GM21515 (cell line): ENCODE data around the gene MYRIP.
A peak's percentile ranks its signal among the peaks of the same experiment; 100 is the strongest.
"Not testable (repeated sequence)": the region's sequence is repeated elsewhere in the genome, so short reads cannot be mapped to it uniquely, and the experiment has no call there.

ENCODE experiments used
- ATAC-seq: cut with Tn5 transposase; IDR thresholded peaks from one replicate; pipeline ENCODE4 v1.9.1; 2021; ENCODE audit not compliant: unreplicated experiment

Gene MYRIP

GRCh38 chr3:40118091-40118490 is 308.7 kb downstream of the MYRIP start:
- no peak for ATAC-seq

- no peak for ATAC-seq
Measured at GRCh38 chr3:40120067-40120692, 310.8 kb downstream of the MYRIP start.

GRCh38 chr3:40120806-40121205 is 311.4 kb downstream of the MYRIP start:
- no peak for ATAC-seq

DNA sequence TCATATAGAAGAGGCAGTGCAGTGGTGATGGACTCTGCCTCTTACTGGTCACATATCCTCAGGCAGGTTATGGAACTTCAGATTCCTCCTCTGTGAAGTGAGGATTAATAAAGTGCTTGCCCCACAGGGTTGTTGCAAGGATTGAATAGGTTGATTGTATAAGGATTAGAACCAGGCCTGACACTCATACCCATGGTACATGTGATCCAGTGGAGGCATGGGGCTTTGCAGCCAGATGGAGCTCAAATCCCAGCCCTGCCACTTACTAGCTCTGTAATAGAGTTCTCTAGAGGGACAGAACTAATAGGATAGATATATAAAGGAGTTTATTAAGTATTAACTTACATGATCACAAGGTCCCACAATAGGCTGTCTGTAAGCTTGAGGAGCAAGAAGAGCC is 315.5 kb downstream of the MYRIP start:
- ATAC-seq, result no peak

DNA sequence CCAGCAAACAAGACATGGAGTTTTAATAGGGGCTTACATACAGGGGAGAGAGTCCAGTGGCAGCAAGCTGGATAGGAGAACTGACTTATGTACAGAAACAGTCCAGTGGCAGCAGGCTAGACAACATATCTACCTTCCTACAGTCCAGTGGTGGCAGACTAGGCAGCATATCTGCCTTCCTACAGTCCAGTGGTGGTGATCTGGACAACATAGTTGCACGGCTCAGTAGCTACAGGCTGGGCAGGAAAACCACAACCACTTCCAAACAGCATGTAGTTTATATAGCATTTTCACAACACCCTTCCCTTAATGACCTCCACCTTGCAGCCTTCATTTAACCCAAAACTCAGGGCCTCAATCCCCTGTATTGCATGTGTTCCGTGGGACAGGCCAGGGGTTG is 318.8 kb downstream of the MYRIP start:
- ATAC-seq, result no peak

GRCh38 chr3:40129510-40129909 is 320.1 kb downstream of the MYRIP start:
- no peak for ATAC-seq

DNA sequence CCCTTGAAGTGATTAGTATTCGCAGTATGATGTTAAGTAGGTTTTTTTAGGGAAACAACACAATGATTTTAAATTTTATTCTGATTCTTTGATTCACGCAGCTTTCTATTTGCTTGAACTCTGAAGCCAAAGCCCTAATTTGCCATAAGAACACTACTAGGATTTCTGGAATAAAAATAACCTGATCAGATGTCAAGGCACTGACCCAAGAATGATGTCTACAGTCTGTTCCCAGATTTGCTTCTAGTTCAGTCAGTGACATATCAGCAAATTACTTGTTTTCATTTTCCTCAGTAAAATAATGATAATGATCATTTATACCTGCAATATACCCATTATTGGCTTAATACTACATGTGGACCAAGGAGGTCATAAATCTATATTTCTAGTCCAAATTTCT is 320.6 kb downstream of the MYRIP start:
- no peak for ATAC-seq

- no peak for ATAC-seq
Measured at GRCh38 chr3:40130721-40131120, 321.3 kb downstream of the MYRIP start.

- ATAC-seq, result not testable (repeated sequence)
Measured at GRCh38 chr3:40133886-40134575, 324.6 kb downstream of the MYRIP start.

GRCh38 chr3:40137591-40138295 is 328.3 kb downstream of the MYRIP start:
- no peak for ATAC-seq

DNA sequence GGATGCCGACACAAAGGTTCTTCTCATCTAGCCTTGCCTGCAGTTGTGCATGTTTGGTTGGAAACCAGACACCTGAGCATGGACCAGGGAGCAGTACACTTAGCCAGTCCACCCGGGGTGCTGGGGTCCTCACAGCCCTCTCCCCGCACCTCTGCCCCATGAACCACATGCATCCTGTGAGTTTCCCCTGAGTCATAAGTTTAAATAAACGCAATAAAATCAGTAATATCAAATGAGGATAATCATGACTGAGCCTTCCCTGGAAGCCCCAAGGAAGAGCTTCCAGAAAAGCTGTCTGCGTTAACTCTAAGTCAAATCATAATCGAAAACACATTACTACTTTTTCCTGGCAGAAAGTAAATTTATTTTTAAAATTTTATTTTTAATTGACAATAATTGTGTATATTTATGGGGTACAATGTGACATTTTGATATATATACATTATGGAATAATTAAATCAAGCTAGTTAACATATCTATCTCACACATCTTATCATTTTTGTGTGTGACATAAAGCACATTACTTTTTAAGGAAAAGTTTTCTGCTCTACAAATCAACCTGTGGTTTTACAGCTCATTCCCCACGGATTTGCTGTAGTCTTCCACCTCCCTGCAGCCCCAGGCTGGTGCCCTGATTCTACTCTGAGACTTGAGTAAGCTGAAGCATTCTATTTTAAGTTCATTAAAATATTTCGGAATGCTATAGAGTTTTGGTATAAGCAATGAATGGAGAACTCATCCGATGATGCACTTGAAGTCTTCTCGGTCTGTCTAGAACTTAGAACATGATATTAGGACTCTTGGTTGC is 334.1 kb downstream of the MYRIP start:
- ATAC-seq, result no peak

GRCh38 chr3:40148827-40149226 is 339.4 kb downstream of the MYRIP start:
- no peak for ATAC-seq

GRCh38 chr3:40152482-40153133 is 343.2 kb downstream of the MYRIP start:
- no peak for ATAC-seq

DNA sequence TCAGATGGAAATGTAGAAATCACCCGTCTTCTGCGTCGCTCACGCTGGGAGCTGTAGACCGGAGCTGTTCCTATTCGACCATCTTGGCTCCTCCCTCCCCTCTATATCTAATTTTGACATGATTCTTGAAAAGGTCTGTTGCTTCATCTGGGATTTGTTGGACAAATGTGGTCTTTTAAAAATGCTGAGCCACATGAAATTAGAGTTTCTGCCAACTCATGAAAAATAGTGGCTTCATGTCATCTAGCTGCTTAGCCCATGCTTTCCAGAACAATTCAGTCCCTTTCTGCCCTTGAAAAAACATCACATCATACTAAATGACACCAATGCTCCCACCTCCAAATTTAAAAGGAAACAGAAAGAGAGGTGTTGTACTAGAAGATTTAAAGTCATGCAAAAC is 351.5 kb downstream of the MYRIP start:
- ATAC-seq, result no peak

GRCh38 chr3:40162616-40163015 is 353.2 kb downstream of the MYRIP start:
- ATAC-seq, result no peak

GRCh38 chr3:40166997-40167396 is 357.6 kb downstream of the MYRIP start:
- ATAC-seq, result no peak

GRCh38 chr3:40167958-40168357 is 358.5 kb downstream of the MYRIP start:
- no peak for ATAC-seq

- ATAC-seq, result peak; percentile 45
Measured at GRCh38 chr3:40169983-40170382, 360.6 kb downstream of the MYRIP start.

- peak; percentile 98 for ATAC-seq
Measured at GRCh38 chr3:40170395-40170794, 361.0 kb downstream of the MYRIP start.

- no peak for ATAC-seq
Measured at GRCh38 chr3:40172560-40172959, 363.2 kb downstream of the MYRIP start.

DNA sequence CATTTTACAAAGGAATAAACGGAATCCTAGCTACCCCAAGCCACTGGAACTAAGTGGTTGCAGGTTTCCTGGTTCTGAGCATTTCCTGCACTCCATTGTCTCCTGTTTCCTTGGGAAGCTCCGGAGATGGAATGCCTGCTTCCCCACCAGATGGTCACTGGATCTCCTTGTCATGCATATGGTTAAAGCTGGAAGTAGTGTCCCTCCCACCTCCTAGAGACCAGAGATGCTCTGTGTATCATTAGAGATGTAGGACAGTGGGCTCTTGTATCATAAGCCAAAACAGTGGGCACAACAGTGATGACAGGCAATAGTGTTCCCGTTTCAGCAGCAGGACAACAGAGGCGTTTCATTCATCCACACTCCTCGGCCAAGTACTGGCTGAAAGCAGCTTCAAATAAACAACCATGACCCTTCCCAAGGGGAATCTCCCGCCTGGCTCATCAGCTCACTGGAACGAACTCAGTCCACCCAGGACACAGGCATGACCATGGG is 363.9 kb downstream of the MYRIP start:
- ATAC-seq, result no peak
